ENCODE measurements around the gene LAMP1.

- no peak for TF ChIP-seq CTCF (IDR thresholded peaks at IDR 0.05)
- no peak for TF ChIP-seq EZH2 (IDR thresholded peaks at IDR 0.05; ENCODE audit: borderline replicate concordance, insufficient read depth, low read depth, low read length, poor library complexity, severe bottlenecking)
Observed at GRCh38 chr13:113354831-113355610, 58.0 kb downstream of the LAMP1 start.
